ENCODE measurements around the gene JPH3.

JPH3 gene

GRCh38 chr16:87626905-87627304, 24.6 kb downstream of the JPH3 start:
- DNase-seq (ENCODE audit: low spot score), result no peak

GRCh38 chr16:87627542-87628245, 25.4 kb downstream of the JPH3 start:
- DNase-seq (ENCODE audit: low spot score), result no peak

- no peak for DNase-seq (ENCODE audit: low spot score)
Observed at GRCh38 chr16:87628246-87628923, 26.1 kb downstream of the JPH3 start.

GRCh38 chr16:87628940-87629339, 26.6 kb downstream of the JPH3 start:
- DNase-seq (ENCODE audit: low spot score), result no peak

- no peak for DNase-seq (ENCODE audit: low spot score)
Observed at GRCh38 chr16:87631067-87631466, 28.8 kb downstream of the JPH3 start.

GRCh38 chr16:87634411-87634810, 32.1 kb downstream of the JPH3 start:
- no peak for DNase-seq (ENCODE audit: low spot score)

- peak; percentile 68 for DNase-seq (ENCODE audit: low spot score)
Observed at GRCh38 chr16:87635541-87636049, 33.3 kb downstream of the JPH3 start.

GRCh38 chr16:87636050-87636684, 33.9 kb downstream of the JPH3 start:
- peak; percentile 87 for DNase-seq (ENCODE audit: low spot score)

GRCh38 chr16:87636741-87637140, 34.4 kb downstream of the JPH3 start:
- DNase-seq (ENCODE audit: low spot score), result no peak

- no peak for DNase-seq (ENCODE audit: low spot score)
Observed at GRCh38 chr16:87637357-87637756, 35.0 kb downstream of the JPH3 start.

- DNase-seq (ENCODE audit: low spot score), result no peak
Observed at GRCh38 chr16:87638736-87639135, 36.4 kb downstream of the JPH3 start.

- no peak for DNase-seq (ENCODE audit: low spot score)
Observed at GRCh38 chr16:87641721-87642120, 39.4 kb downstream of the JPH3 start.

- DNase-seq (ENCODE audit: low spot score), result no peak
Observed at GRCh38 chr16:87642491-87642890, 40.2 kb downstream of the JPH3 start.

- DNase-seq (ENCODE audit: low spot score), result no peak
Observed at GRCh38 chr16:87644186-87644585, 41.9 kb downstream of the JPH3 start.

GRCh38 chr16:87644596-87644995, 42.3 kb downstream of the JPH3 start:
- DNase-seq (ENCODE audit: low spot score), result no peak

- DNase-seq (ENCODE audit: low spot score), result no peak
Observed at GRCh38 chr16:87645802-87646201, 43.5 kb downstream of the JPH3 start.

GRCh38 chr16:87647431-87648185, 45.3 kb downstream of the JPH3 start:
- no peak for DNase-seq (ENCODE audit: low spot score)

- no peak for DNase-seq (ENCODE audit: low spot score)
Observed at GRCh38 chr16:87648236-87648635, 45.9 kb downstream of the JPH3 start.

GRCh38 chr16:87648698-87649487, 46.6 kb downstream of the JPH3 start:
- no peak for DNase-seq (ENCODE audit: low spot score)

- no peak for DNase-seq (ENCODE audit: low spot score)
Observed at GRCh38 chr16:87652386-87652785, 50.1 kb downstream of the JPH3 start.

GRCh38 chr16:87652799-87653198, 50.5 kb downstream of the JPH3 start:
- DNase-seq (ENCODE audit: low spot score), result no peak

- no peak for DNase-seq (ENCODE audit: low spot score)
Observed at GRCh38 chr16:87653234-87653633, 50.9 kb downstream of the JPH3 start.

All from SW480 (cell line).